ENCODE results near the gene COL23A1.

GRCh38 chr5:178462076-178462475, 128.1 kb downstream of the COL23A1 start:
- no peak for TF ChIP-seq CTCF (CRISPR knock-in tag; IDR thresholded peaks at IDR 0.05)
- TF ChIP-seq ZNF331 (CRISPR knock-in tag; IDR thresholded peaks at IDR 0.05): no peak
- no peak for TF ChIP-seq NRL (CRISPR knock-in tag; IDR thresholded peaks at IDR 0.05; ENCODE audit: borderline replicate concordance)
- TF ChIP-seq ZFP41 (CRISPR knock-in tag; IDR thresholded peaks at IDR 0.05; ENCODE audit: borderline replicate concordance): no peak
- no peak for TF ChIP-seq ZNF619 (CRISPR knock-in tag; IDR thresholded peaks at IDR 0.05)
- TF ChIP-seq DPF2 (CRISPR knock-in tag; IDR thresholded peaks at IDR 0.05; ENCODE audit: borderline replicate concordance, low read depth): no peak
- TF ChIP-seq JUND (CRISPR knock-in tag; IDR thresholded peaks at IDR 0.05): no peak
- no peak for TF ChIP-seq PATZ1 (CRISPR knock-in tag; IDR thresholded peaks at IDR 0.05)
- no peak for TF ChIP-seq FOXA3 (CRISPR knock-in tag; IDR thresholded peaks at IDR 0.05)
- no peak for TF ChIP-seq BRCA1 (CRISPR knock-in tag; IDR thresholded peaks at IDR 0.05)
